ENCODE data around the gene KRTAP2-3.

The KRTAP2-3 gene

DNA sequence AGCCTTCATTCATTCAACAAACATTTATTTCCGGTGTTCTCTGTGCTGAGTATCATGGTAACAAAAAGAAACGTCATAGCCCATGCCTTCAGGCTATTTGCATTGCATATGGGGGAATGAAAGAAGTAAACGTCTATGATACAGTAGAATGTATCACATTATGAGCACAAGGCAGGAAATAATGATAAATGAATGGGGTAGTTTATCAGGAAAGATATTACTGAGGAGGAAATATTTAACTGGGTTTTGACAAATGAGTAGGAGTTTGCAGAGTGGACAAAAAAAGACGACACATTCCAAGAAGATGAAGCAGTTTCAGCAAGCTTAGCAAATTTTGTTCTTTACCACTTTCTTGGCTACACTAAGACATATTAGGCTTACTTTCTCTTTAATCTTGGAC, 22.7 kb upstream of the KRTAP2-3 start:
- H3K27ac ChIP-seq (ENCODE audit: low read depth, low read length), result no peak overlapping the region
- H3K36me3 ChIP-seq (ENCODE audit: low read length), result no peaks in the 10 kb centered on the region
- TF ChIP-seq, protein P1, sequence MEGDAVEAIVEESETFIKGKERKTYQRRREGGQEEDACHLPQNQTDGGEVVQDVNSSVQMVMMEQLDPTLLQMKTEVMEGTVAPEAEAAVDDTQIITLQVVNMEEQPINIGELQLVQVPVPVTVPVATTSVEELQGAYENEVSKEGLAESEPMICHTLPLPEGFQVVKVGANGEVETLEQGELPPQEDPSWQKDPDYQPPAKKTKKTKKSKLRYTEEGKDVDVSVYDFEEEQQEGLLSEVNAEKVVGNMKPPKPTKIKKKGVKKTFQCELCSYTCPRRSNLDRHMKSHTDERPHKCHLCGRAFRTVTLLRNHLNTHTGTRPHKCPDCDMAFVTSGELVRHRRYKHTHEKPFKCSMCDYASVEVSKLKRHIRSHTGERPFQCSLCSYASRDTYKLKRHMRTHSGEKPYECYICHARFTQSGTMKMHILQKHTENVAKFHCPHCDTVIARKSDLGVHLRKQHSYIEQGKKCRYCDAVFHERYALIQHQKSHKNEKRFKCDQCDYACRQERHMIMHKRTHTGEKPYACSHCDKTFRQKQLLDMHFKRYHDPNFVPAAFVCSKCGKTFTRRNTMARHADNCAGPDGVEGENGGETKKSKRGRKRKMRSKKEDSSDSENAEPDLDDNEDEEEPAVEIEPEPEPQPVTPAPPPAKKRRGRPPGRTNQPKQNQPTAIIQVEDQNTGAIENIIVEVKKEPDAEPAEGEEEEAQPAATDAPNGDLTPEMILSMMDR (IDR thresholded peaks at IDR 0.05; ENCODE audit: insufficient read depth, low read length, poor library complexity, severe bottlenecking), result no peak
- TF ChIP-seq EZH2phosphoT487 (conservative IDR thresholded peaks at IDR 0.05; ENCODE audit: low read length), result no peak

GRCh38 chr17:41076788-41077187, 16.9 kb upstream of the KRTAP2-3 start:
- H3K27me3 ChIP-seq (ENCODE audit: low read length), result no peaks in the 10 kb centered on the region

More for the DNA sequence above, 22.7 kb upstream of the KRTAP2-3 start:
- Histone ChIP-seq H3K27me3 (ENCODE audit: low read length) (no peaks in the 10 kb centered on the region), H3K79me2 (ENCODE audit: insufficient read depth, low read length) (no peaks in the 10 kb centered on the region), H3F3A (ENCODE audit: insufficient read depth) (no peaks in the 10 kb centered on the region), H3K9me2 (replicated peaks; ENCODE audit: insufficient read depth, low read length) (no peaks in the 10 kb centered on the region), H3K4me3 (ENCODE audit: insufficient read depth, low read length, poor library complexity, severe bottlenecking) (no peak overlapping the region), H3K4me2 (ENCODE audit: low read depth, low read length, poor library complexity, severe bottlenecking) (no peak overlapping the region), H2AFZ (ENCODE audit: low read depth, low read length, severe bottlenecking) (no peak overlapping the region), H4K20me1 (ENCODE audit: low read depth, low read length) (no peaks in the 10 kb centered on the region), H3K9ac (ENCODE audit: low read length) (no peak overlapping the region), H3K9me3 (ENCODE audit: insufficient read depth, low read length) (no peaks in the 10 kb centered on the region)

DNA sequence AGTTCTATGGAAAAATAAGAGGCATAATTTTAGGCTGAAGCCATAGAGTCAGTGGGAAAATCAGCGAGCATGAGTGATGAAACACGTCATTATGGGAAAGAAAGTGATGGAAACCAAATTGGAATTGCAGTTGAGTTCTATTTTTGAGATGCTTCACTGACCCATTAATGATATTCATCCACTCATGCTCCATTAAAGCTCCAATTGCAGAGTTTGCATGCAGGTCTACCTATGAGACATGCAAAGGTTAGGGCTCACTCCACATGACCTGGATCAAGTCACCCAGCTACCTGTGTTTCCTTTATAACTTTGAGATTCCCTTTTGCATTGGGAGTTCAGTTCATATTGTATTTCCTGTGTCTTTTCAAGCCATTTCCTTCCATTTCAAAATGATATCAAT, 13.8 kb upstream of the KRTAP2-3 start:
- TF ChIP-seq, protein P1 (IDR thresholded peaks at IDR 0.05; ENCODE audit: insufficient read depth, low read length, poor library complexity, severe bottlenecking), result no peak
- no peak for TF ChIP-seq EZH2phosphoT487 (conservative IDR thresholded peaks at IDR 0.05; ENCODE audit: low read length)
- H3K27ac ChIP-seq (ENCODE audit: low read depth, low read length), result no peak overlapping the region
- H3K4me2 ChIP-seq (ENCODE audit: low read depth, low read length, poor library complexity, severe bottlenecking), result no peak overlapping the region
- no peaks in the 10 kb centered on the region for H3K27me3 ChIP-seq (ENCODE audit: low read length)
- H3K79me2 ChIP-seq (ENCODE audit: insufficient read depth, low read length), result no peaks in the 10 kb centered on the region
- no peak overlapping the region for H2AFZ ChIP-seq (ENCODE audit: low read depth, low read length, severe bottlenecking)
- H3K9me3 ChIP-seq (ENCODE audit: insufficient read depth, low read length), result no peaks in the 10 kb centered on the region
- no peaks in the 10 kb centered on the region for H3K36me3 ChIP-seq (ENCODE audit: low read length)
- no peaks in the 10 kb centered on the region for H3K9me2 ChIP-seq (replicated peaks; ENCODE audit: insufficient read depth, low read length)
- no peak overlapping the region for H3K9ac ChIP-seq (ENCODE audit: low read length)
- no peaks in the 10 kb centered on the region for H4K20me1 ChIP-seq (ENCODE audit: low read depth, low read length)
- H3K4me3 ChIP-seq (ENCODE audit: insufficient read depth, low read length, poor library complexity, severe bottlenecking), result no peak overlapping the region
- no peaks in the 10 kb centered on the region for H3F3A ChIP-seq (ENCODE audit: insufficient read depth)

More at GRCh38 chr17:41076788-41077187, 16.9 kb upstream of the KRTAP2-3 start:
- Histone ChIP-seq H3K9me2 (replicated peaks; ENCODE audit: insufficient read depth, low read length) (no peaks in the 10 kb centered on the region), H4K20me1 (ENCODE audit: low read depth, low read length) (no peaks in the 10 kb centered on the region), H3K9me3 (ENCODE audit: insufficient read depth, low read length) (no peaks in the 10 kb centered on the region), H3K27ac (ENCODE audit: low read depth, low read length) (no peak overlapping the region), H3K79me2 (ENCODE audit: insufficient read depth, low read length) (no peaks in the 10 kb centered on the region), H3K4me3 (ENCODE audit: insufficient read depth, low read length, poor library complexity, severe bottlenecking) (no peak overlapping the region), H3F3A (ENCODE audit: insufficient read depth) (no peaks in the 10 kb centered on the region), H3K36me3 (ENCODE audit: low read length) (no peaks in the 10 kb centered on the region), H2AFZ (ENCODE audit: low read depth, low read length, severe bottlenecking) (no peak overlapping the region), H3K4me2 (ENCODE audit: low read depth, low read length, poor library complexity, severe bottlenecking) (no peak overlapping the region), H3K9ac (ENCODE audit: low read length) (no peak overlapping the region)
- TF ChIP-seq, protein P1 (IDR thresholded peaks at IDR 0.05; ENCODE audit: insufficient read depth, low read length, poor library complexity, severe bottlenecking), result no peak
- TF ChIP-seq EZH2phosphoT487 (conservative IDR thresholded peaks at IDR 0.05; ENCODE audit: low read length), result no peak

Measured in SU-DHL-6 (cell line).